ENCODE measurements around the gene CDIP1. TPM values are rescaled to one million over a fixed set of nuclear protein-coding genes. Genes with fewer than 3 reads are reported as not detected.

CDIP1 gene
- total RNA-seq, 8 experiments from 2014 or later, result 22.5 to 54.3 (median 28.3) TPM

- in situ Hi-C loops (cut with MboI; ENCODE audit: low pct_unique_long_range_greater_than_20kb in 2 of 9, low sequenced_read_pairs in 9 of 9, unreplicated experiment in 9 of 9), result no loop called here
- H3K4me1 ChIP-seq (replicated peaks in 1 of 2), result peaks cover 7% of the 10 kb centered on the region in 2 donors
- H3K27ac ChIP-seq, result no peak overlapping the region
- ATAC-seq (replicated peaks in 6 of 8), result no peak
- WGBS, 10 experiments, result 90 to 100% (median 100%) methylated on average over 1 to 13 of the region's 32 CpGs; no CpG with 5 or more reads in 3 of the 10 experiments
- H3K4me3 ChIP-seq, result no peak overlapping the region
Observed at GRCh38 chr16:4465977-4466779, 72.4 kb downstream of the CDIP1 start.

- Histone ChIP-seq H3K4me1 (replicated peaks in 1 of 2) (peaks cover 12 to 13% of the 10 kb centered on the region in 2 donors), H3K4me3 (no peak overlapping the region), H3K27ac (no peak overlapping the region)
- WGBS, 10 experiments, result 60 to 100% (median 87%) methylated on average over 1 to 11 of the region's 22 CpGs; no CpG with 5 or more reads in 4 of the 10 experiments
- no peak for ATAC-seq (replicated peaks in 6 of 8)
- in situ Hi-C loops (cut with MboI; ENCODE audit: low pct_unique_long_range_greater_than_20kb in 2 of 9, low sequenced_read_pairs in 9 of 9, unreplicated experiment in 9 of 9), result no loop called here
Observed at GRCh38 chr16:4463522-4464163, 74.9 kb downstream of the CDIP1 start.

- in situ Hi-C loops (cut with MboI; ENCODE audit: low pct_unique_long_range_greater_than_20kb in 2 of 9, low sequenced_read_pairs in 9 of 9, unreplicated experiment in 9 of 9), result no loop called here
- Histone ChIP-seq H3K27ac (peak overlapping the region; percentile 49 to 64), H3K4me1 (replicated peaks in 1 of 2) (peaks cover 12 to 13% of the 10 kb centered on the region in 2 donors), H3K4me3 (no peak overlapping the region)
- 12 to 100% (median 70%) methylated on average over 1 to 12 of the region's 27 CpGs; no CpG with 5 or more reads in 2 of the 10 experiments for WGBS, 10 experiments
- ATAC-seq (replicated peaks in 6 of 8), result peak; percentile 54 to 93 (median 80)
Observed at GRCh38 chr16:4461250-4462085, 77.1 kb downstream of the CDIP1 start.

GRCh38 chr16:4460936-4461249, 77.7 kb downstream of the CDIP1 start:
- 57 to 100% (median 100%) methylated on average over 1 of the region's 5 CpGs; no CpG with 5 or more reads in 7 of the 10 experiments for WGBS, 10 experiments
- ATAC-seq (replicated peaks in 6 of 8), result peak in 1 of 8 experiments; percentile 62
- in situ Hi-C loops (cut with MboI; ENCODE audit: low pct_unique_long_range_greater_than_20kb in 2 of 9, low sequenced_read_pairs in 9 of 9, unreplicated experiment in 9 of 9), result no loop called here
- Histone ChIP-seq H3K27ac (peak overlapping the region in 1 of 2 donors; percentile 4), H3K4me1 (replicated peaks in 1 of 2) (peaks cover 12 to 13% of the 10 kb centered on the region in 2 donors), H3K4me3 (no peak overlapping the region)

Other genes with a start within 250 kb of the CDIP1 start
- 10 to 100 TPM in 1 of 8 experiments, 1 to 10 TPM in 7; 2.7 to 10.2 (median 7.5) TPM for gene GLIS2, start 222.7 kb downstream of the CDIP1 start, total RNA-seq
- gene PAM16, start 187.5 kb downstream of the CDIP1 start, total RNA-seq, result 10 to 100 TPM; 52.1 to 82.1 (median 66.8) TPM
- 10 to 100 TPM in 2 of 8 experiments, 1 to 10 TPM in 4, under 1 TPM in 2; 0.33 to 55.0 (median 4.3) TPM for gene VASN, start 166.9 kb downstream of the CDIP1 start, total RNA-seq
- 10 to 100 TPM in 7 of 8 experiments, 1 to 10 TPM in 1; 6.0 to 30.1 (median 26.8) TPM for gene CORO7, start 122.2 kb downstream of the CDIP1 start, total RNA-seq
- 10 to 100 TPM; 28.3 to 69.4 (median 44.3) TPM for gene DNAJA3, start 112.9 kb downstream of the CDIP1 start, total RNA-seq
- 10 to 100 TPM in 6 of 8 experiments, 1 to 10 TPM in 2; 2.8 to 77.3 (median 41.7) TPM for gene NMRAL1, start 64.1 kb downstream of the CDIP1 start, total RNA-seq
- 10 to 100 TPM; 31.5 to 67.8 (median 44.1) TPM for gene HMOX2, start 62.4 kb downstream of the CDIP1 start, total RNA-seq
- under 1 TPM; 0.10 to 1.00 (median 0.32) TPM for gene C16orf96, start 17.6 kb upstream of the CDIP1 start, total RNA-seq
- 10 to 100 TPM in 5 of 8 experiments, 1 to 10 TPM in 3; 6.9 to 20.8 (median 11.3) TPM for gene UBALD1, start 76.1 kb upstream of the CDIP1 start, total RNA-seq
- 10 to 100 TPM; 16.3 to 69.6 (median 34.5) TPM for gene MGRN1, start 86.1 kb upstream of the CDIP1 start, total RNA-seq
- gene NUDT16L1, start 154.8 kb upstream of the CDIP1 start, total RNA-seq, result 10 to 100 TPM; 13.8 to 35.2 (median 26.5) TPM
- gene ANKS3, start 195.5 kb upstream of the CDIP1 start, total RNA-seq, result 10 to 100 TPM; 11.7 to 35.5 (median 26.2) TPM
- gene DNAAF8, start 195.8 kb upstream of the CDIP1 start, total RNA-seq, result 1 to 10 TPM in 6 of 8 experiments, under 1 TPM in 2; 0.96 to 9.4 (median 2.3) TPM
- gene ZNF500, start 228.4 kb upstream of the CDIP1 start, total RNA-seq, result 10 to 100 TPM in 3 of 8 experiments, 1 to 10 TPM in 5; 7.9 to 17.5 (median 9.0) TPM
- gene SEPTIN12, start 249.6 kb upstream of the CDIP1 start, total RNA-seq, result 1 to 10 TPM in 2 of 8 experiments, under 1 TPM in 2, not detected in 4; 0.61 to 1.3 (median 1.0) TPM

All from motor neuron (in vitro differentiated cells).